IMR-90 (cell line): ENCODE measurements around the gene MBOAT1. TPM values are rescaled to one million over a fixed set of nuclear protein-coding genes. Genes with fewer than 3 reads are reported as not detected.

Source experiments
- ATAC-seq: fragments of 200-7000 bp; cut with Tn5 transposase; 2 replicates; pipeline ENCODE4 v1.9.1; 2020; ENCODE audit warnings: low read depth, mild to moderate bottlenecking, moderate library complexity
- BruUV-seq: library from RNA; stranded (reverse); fragments of 400-500 nt; replicated peaks from 2 replicates; lab custom pipeline; 2021; lab: Mats Ljungman, UMichigan
- CTCF ChIA-PET: fragments of 300-600 bp; formaldehyde crosslinking; extraction: SDS; loops from one replicate; lab custom pipeline; 2021; ENCODE audit warnings: antibody characterized with exemption; lab: Yijun Ruan, JAX
- POLR2A ChIA-PET: fragments of 300-600 bp; sonication (Branson Sonifier 250); formaldehyde crosslinking; loops from one replicate; lab custom pipeline; 2022; ENCODE audit warnings: antibody characterized with exemption; ENCODE audit not compliant: unreplicated experiment; lab: Charles Lee
- DNase-seq: peaks from one replicate; pipeline ENCODE4 v3.0.0; 2013
- H2AFZ ChIP-seq: replicated peaks from 2 replicates; pipeline ENCODE3; 2013; ENCODE audit warnings: low read length, mild to moderate bottlenecking; ENCODE audit not compliant: poor library complexity
- H2AK5ac ChIP-seq: 2 replicates; pipeline ENCODE4 v1.6.1; 2013; ENCODE audit warnings: low read depth, low read length, inconsistent platforms
- H2AK9ac ChIP-seq: replicated peaks from 2 replicates; pipeline ENCODE3; 2013; ENCODE audit warnings: mild to moderate bottlenecking, low read depth, low read length, moderate library complexity; ENCODE audit not compliant: poor library complexity
- H2BK120ac ChIP-seq: 2 replicates; pipeline ENCODE4 v1.6.1; 2013; ENCODE audit warnings: low read depth, low read length, inconsistent platforms
- H2BK15ac ChIP-seq: 3 replicates; pipeline ENCODE4 v1.6.1; 2013; ENCODE audit warnings: low read depth, low read length, inconsistent platforms
- H2BK20ac ChIP-seq: 2 replicates; pipeline ENCODE4 v1.6.1; 2013; ENCODE audit warnings: low read depth, mild to moderate bottlenecking, inconsistent platforms, low read length, moderate library complexity
- H2BK5ac ChIP-seq: 2 replicates; pipeline ENCODE4 v1.6.1; 2013; ENCODE audit warnings: mild to moderate bottlenecking, low read depth, low read length, inconsistent platforms; ENCODE audit not compliant: poor library complexity, severe bottlenecking
- H3K14ac ChIP-seq: replicated peaks from 2 replicates; pipeline ENCODE4 v1.6.1; 2013; ENCODE audit warnings: low read depth, low read length, inconsistent platforms
- H3K18ac ChIP-seq: 2 replicates; pipeline ENCODE4 v1.6.1; 2013; ENCODE audit warnings: low read depth, low read length, control low read depth
- H3K23ac ChIP-seq: 2 replicates; pipeline ENCODE4 v1.6.1; 2013; ENCODE audit warnings: low read depth, low read length, inconsistent platforms
- H3K27ac ChIP-seq: 2 replicates; pipeline ENCODE4 v1.5.1; 2013; ENCODE audit warnings: mild to moderate bottlenecking, control low read depth, low read length; ENCODE audit not compliant: insufficient read depth
- H3K27me3 ChIP-seq: 2 replicates; pipeline ENCODE4 v1.6.1; 2013; ENCODE audit warnings: low read length; ENCODE audit not compliant: control insufficient read depth, insufficient read depth
- H3K36me3 ChIP-seq: 2 replicates; pipeline ENCODE4 v1.6.1; 2013; ENCODE audit warnings: low read length, mixed read lengths; ENCODE audit not compliant: control insufficient read depth, insufficient read depth
- H3K4ac ChIP-seq: 2 replicates; pipeline ENCODE4 v1.6.1; 2013; ENCODE audit warnings: low read depth, low read length, inconsistent platforms
- H3K4me1 ChIP-seq: 2 replicates; pipeline ENCODE4 v1.6.1; 2013; ENCODE audit warnings: low read length, mixed read lengths; ENCODE audit not compliant: control insufficient read depth, insufficient read depth
- H3K4me2 ChIP-seq: 2 replicates; pipeline ENCODE4 v1.6.1; 2013; ENCODE audit warnings: low read depth, mild to moderate bottlenecking, control low read depth, low read length, moderate library complexity
- H3K4me3 ChIP-seq: 2 replicates; pipeline ENCODE4 v1.5.1; 2013; ENCODE audit warnings: low read depth, mild to moderate bottlenecking, control low read depth, low read length, moderate library complexity; ENCODE audit not compliant: insufficient read depth
- H3K56ac ChIP-seq: 2 replicates; pipeline ENCODE4 v1.6.1; 2013; ENCODE audit warnings: low read length, inconsistent platforms; ENCODE audit not compliant: insufficient read depth; ENCODE audit errors: extremely low read depth
- H3K79me1 ChIP-seq, 2 experiments: 2 replicates each; pipeline ENCODE4 v1.6.1; 2013; ENCODE audit warnings: low read length in 2 of 2, inconsistent platforms in 1 of 2, low read depth in 1 of 2
- H3K9ac ChIP-seq: 2 replicates; pipeline ENCODE4 v1.6.1; 2013; ENCODE audit warnings: low read depth, low read length, control low read depth
- H3K9me1 ChIP-seq: 2 replicates; pipeline ENCODE4 v1.6.1; 2013; ENCODE audit warnings: low read length, inconsistent platforms; ENCODE audit not compliant: insufficient read depth
- H3K9me3 ChIP-seq: 2 replicates; pipeline ENCODE4 v1.6.1; 2013; ENCODE audit warnings: low read length; ENCODE audit not compliant: control insufficient read depth, insufficient read depth
- H4K20me1 ChIP-seq: 2 replicates; pipeline ENCODE4 v1.6.1; 2013; ENCODE audit warnings: low read length, inconsistent platforms; ENCODE audit not compliant: insufficient read depth
- H4K5ac ChIP-seq: 2 replicates; pipeline ENCODE4 v1.6.1; 2013; ENCODE audit warnings: mild to moderate bottlenecking, low read depth, low read length, control low read depth
- H4K8ac ChIP-seq, 2 experiments: 2 replicates each; pipeline ENCODE4 v1.6.1; 2013; ENCODE audit warnings: low read depth in 2 of 2, low read length in 2 of 2, control low read depth in 1 of 2, inconsistent platforms in 1 of 2
- H4K91ac ChIP-seq: 2 replicates; pipeline ENCODE4 v1.6.1; 2013; ENCODE audit warnings: low read depth, low read length, inconsistent platforms; ENCODE audit not compliant: insufficient read depth
- BHLHE40 ChIP-seq: fragments of 150-350 bp; IDR thresholded peaks from 2 replicates; pipeline ENCODE4 v1.6.1; 2016; ENCODE audit warnings: mild to moderate bottlenecking, low read depth, low read length
- CEBPB ChIP-seq: IDR thresholded peaks from 2 replicates; pipeline ENCODE4 v1.6.1; 2012; ENCODE audit warnings: low read depth, low read length, improper control_type of control experiment
- CHD1 ChIP-seq: IDR thresholded peaks from 2 replicates; pipeline ENCODE4 v1.6.1; 2012; ENCODE audit warnings: low read depth, low read length, improper control_type of control experiment
- CTCF ChIP-seq: conservative IDR thresholded peaks from 2 replicates; pipeline ENCODE4 v1.5.1; 2012; ENCODE audit warnings: mild to moderate bottlenecking, low read depth, low read length, improper control_type of control experiment
- ELK1 ChIP-seq: fragments of 150-350 bp; IDR thresholded peaks from 2 replicates; pipeline ENCODE4 v1.6.1; 2016; ENCODE audit warnings: low read depth, mild to moderate bottlenecking, low read length, moderate library complexity, borderline replicate concordance
- FOS ChIP-seq: fragments of 150-350 bp; IDR thresholded peaks from 2 replicates; pipeline ENCODE4 v1.6.1; 2016; ENCODE audit warnings: low read depth, low read length
- MAFK ChIP-seq: IDR thresholded peaks from 2 replicates; pipeline ENCODE4 v1.6.1; 2012; ENCODE audit warnings: low read depth, low read length, improper control_type of control experiment
- MAZ ChIP-seq: IDR thresholded peaks from 2 replicates; pipeline ENCODE4 v1.6.1; 2012; ENCODE audit warnings: low read depth, mild to moderate bottlenecking, low read length, improper control_type of control experiment, moderate library complexity, borderline replicate concordance
- MXI1 ChIP-seq: IDR thresholded peaks from 2 replicates; pipeline ENCODE4 v1.6.1; 2012; ENCODE audit warnings: low read depth, mild to moderate bottlenecking, low read length, moderate library complexity, borderline replicate concordance
- NFE2L2 ChIP-seq: fragments of 150-350 bp; IDR thresholded peaks from 2 replicates; pipeline ENCODE4 v1.6.1; 2016; ENCODE audit warnings: low read depth, mild to moderate bottlenecking, low read length
- POLR2A ChIP-seq: IDR thresholded peaks from 2 replicates; pipeline ENCODE4 v1.6.1; 2012; ENCODE audit warnings: mild to moderate bottlenecking, low read depth, low read length
- RAD21 ChIP-seq: IDR thresholded peaks from 2 replicates; pipeline ENCODE4 v1.6.1; 2012; ENCODE audit warnings: low read length, improper control_type of control experiment
- RCOR1 ChIP-seq: IDR thresholded peaks from 2 replicates; pipeline ENCODE4 v1.6.1; 2012; ENCODE audit warnings: mild to moderate bottlenecking, low read length, improper control_type of control experiment; ENCODE audit not compliant: insufficient replicate concordance
- RFX5 ChIP-seq: IDR thresholded peaks from 2 replicates; pipeline ENCODE4 v1.8.0; 2012; ENCODE audit warnings: low read depth, mild to moderate bottlenecking, low read length, moderate library complexity
- SMC3 ChIP-seq: fragments of 150-350 bp; IDR thresholded peaks from 2 replicates; pipeline ENCODE4 v1.6.1; 2016; ENCODE audit warnings: low read depth, mild to moderate bottlenecking, antibody characterized with exemption, low read length, moderate library complexity
- USF2 ChIP-seq: fragments of 150-350 bp; IDR thresholded peaks from 2 replicates; pipeline ENCODE4 v1.6.1; 2017; ENCODE audit warnings: mild to moderate bottlenecking, antibody characterized with exemption, low read length, low read depth
- WGBS, 2 experiments: methylation state at CpG; one replicate each; pipeline versions ENCODE4 v1.1.5 to v1.1.7; 2013; ENCODE audit warnings: missing lambda C conversion rate in 2 of 2; ENCODE audit not compliant: insufficient read length in 1 of 2; ENCODE audit errors: extremely low coverage in 2 of 2; 5-methylcytosine and 5-hydroxymethylcytosine counted together
- dilution Hi-C: fragments of 300-500 bp; cut with HindIII; formaldehyde crosslinking; loops from one replicate; pipeline ENCODE4 v1.14.3; 2018; ENCODE audit warnings: low sequenced_read_pairs; ENCODE audit not compliant: unreplicated experiment
- in situ Hi-C: fragments of 300-500 bp; cut with MboI; formaldehyde crosslinking; loops from 3 replicates; pipeline ENCODE4 v1.14.3; 2019; ENCODE audit warnings: low sequenced_read_pairs, inconsistent platforms, mixed read lengths
- intact Hi-C: fragments of 100-400 bp; cut with micrococcal nuclease; formaldehyde crosslinking; loops from 2 replicates; pipeline ENCODE4 v1.10.0; 2022
- polyA plus RNA-seq, 3 experiments: library from polyadenylated mRNA; depleted of rRNA; stranded (reverse); fragments of >200 nt; gene quantifications; 2 replicates each; pipeline ENCODE4 v1.2.3, GENCODE V29; 2012; ENCODE audit warnings: low replicate concordance in 1 of 3
- total RNA-seq: library from RNA; depleted of rRNA; stranded (reverse); fragments of >200 nt; gene quantifications from 2 replicates; pipeline ENCODE4 v1.2.3, GENCODE V29; 2012

The MBOAT1 gene
- total and polyA plus RNA-seq, 2 of the 4 experiments (the other 2 are of a cell fraction), result 1.6 to 4.7 TPM

- Histone ChIP-seq H4K8ac (no peak overlapping the region), H2BK5ac (no peak overlapping the region), H3K27ac (no peak overlapping the region), H4K5ac (no peak overlapping the region), H2BK15ac (no peak overlapping the region), H2AK9ac (no peak overlapping the region), H3K4me2 (no peak overlapping the region), H2BK20ac (no peak overlapping the region), H2BK120ac (no peak overlapping the region), H3K36me3 (no peaks in the 10 kb centered on the region), H3K56ac (no peak overlapping the region), H3K27me3 (peaks cover 2% of the 10 kb centered on the region), H3K9me1 (no peaks in the 10 kb centered on the region), H2AFZ (no peak overlapping the region), H3K79me1 (no peaks in the 10 kb centered on the region), H3K4ac (no peak overlapping the region), H3K9me3 (no peaks in the 10 kb centered on the region), H3K4me1 (no peaks in the 10 kb centered on the region), H3K18ac (no peak overlapping the region), H3K9ac (no peak overlapping the region), H2AK5ac (no peak overlapping the region), H3K14ac (no peak overlapping the region), H4K91ac (no peak overlapping the region), H3K23ac (no peak overlapping the region), H3K4me3 (no peak overlapping the region), H4K20me1 (no peaks in the 10 kb centered on the region)
- no peak for DNase-seq
- ChIA-PET POLR2A (no interaction called here), CTCF (no interaction called here)
- in situ Hi-C loops (no loop called here), dilution Hi-C loops (no loop called here), intact Hi-C loops (no loop called here)
- no peak for ATAC-seq
- no TSS peak for BruUV-seq
- WGBS, 2 experiments, result no CpG with 5 or more reads among the region's 3 CpGs
- no peak for TF ChIP-seq NFE2L2
- TF ChIP-seq RAD21, result no peak
- no peak for TF ChIP-seq MAZ
- TF ChIP-seq POLR2A, result no peak
- TF ChIP-seq CTCF, result no peak
- no peak for TF ChIP-seq USF2
- TF ChIP-seq FOS, result no peak
- TF ChIP-seq BHLHE40, result no peak
- TF ChIP-seq ELK1, result no peak
- no peak for TF ChIP-seq RFX5
- TF ChIP-seq CHD1, result no peak
- TF ChIP-seq MXI1, result no peak
- no peak for TF ChIP-seq SMC3
- no peak for TF ChIP-seq CEBPB
- TF ChIP-seq RCOR1, result no peak
- no peak for TF ChIP-seq MAFK
Observed at GRCh38 chr6:20220359-20220758, 8.1 kb upstream of the MBOAT1 start.
